ENCODE data around the gene GALNT7.

GALNT7 gene

GRCh38 chr4:173288296-173288695 is 119.7 kb downstream of the GALNT7 start:
- H3K4me3 ChIP-seq (ENCODE audit: low read depth, low read length): no peak overlapping the region
- TF ChIP-seq CTCF (IDR thresholded peaks at IDR 0.05; ENCODE audit: low read depth, low read length): peak; percentile 32; the same call in 1 of the 2 replicates

GRCh38 chr4:173288698-173289352 is 120.2 kb downstream of the GALNT7 start:
- no peak overlapping the region for H3K4me3 ChIP-seq (ENCODE audit: low read depth, low read length)
- no peak for TF ChIP-seq CTCF (IDR thresholded peaks at IDR 0.05; ENCODE audit: low read depth, low read length)

- no peak for TF ChIP-seq CTCF (IDR thresholded peaks at IDR 0.05; ENCODE audit: low read depth, low read length)
- H3K4me3 ChIP-seq (ENCODE audit: low read depth, low read length): no peak overlapping the region
Measured at GRCh38 chr4:173289353-173289727, 120.7 kb downstream of the GALNT7 start.

- TF ChIP-seq CTCF (IDR thresholded peaks at IDR 0.05; ENCODE audit: low read depth, low read length): no peak
- H3K4me3 ChIP-seq (ENCODE audit: low read depth, low read length): no peak overlapping the region
Measured at GRCh38 chr4:173291899-173292298, 123.3 kb downstream of the GALNT7 start.

- TF ChIP-seq CTCF (IDR thresholded peaks at IDR 0.05; ENCODE audit: low read depth, low read length): no peak
- no peak overlapping the region for H3K4me3 ChIP-seq (ENCODE audit: low read depth, low read length)
Measured at GRCh38 chr4:173293663-173294062, 125.1 kb downstream of the GALNT7 start.

- no peak overlapping the region for H3K4me3 ChIP-seq (ENCODE audit: low read depth, low read length)
- no peak for TF ChIP-seq CTCF (IDR thresholded peaks at IDR 0.05; ENCODE audit: low read depth, low read length)
Measured at GRCh38 chr4:173294444-173294843, 125.8 kb downstream of the GALNT7 start.

- no peak overlapping the region for H3K4me3 ChIP-seq (ENCODE audit: low read depth, low read length)
- TF ChIP-seq CTCF (IDR thresholded peaks at IDR 0.05; ENCODE audit: low read depth, low read length): peak; percentile 29; the same call in 1 of the 2 replicates
Measured at GRCh38 chr4:173301518-173302201, 133.0 kb downstream of the GALNT7 start.

Measured in WI38 (cell line).